Measurements from ENCODE around the gene PCARE.

DNA sequence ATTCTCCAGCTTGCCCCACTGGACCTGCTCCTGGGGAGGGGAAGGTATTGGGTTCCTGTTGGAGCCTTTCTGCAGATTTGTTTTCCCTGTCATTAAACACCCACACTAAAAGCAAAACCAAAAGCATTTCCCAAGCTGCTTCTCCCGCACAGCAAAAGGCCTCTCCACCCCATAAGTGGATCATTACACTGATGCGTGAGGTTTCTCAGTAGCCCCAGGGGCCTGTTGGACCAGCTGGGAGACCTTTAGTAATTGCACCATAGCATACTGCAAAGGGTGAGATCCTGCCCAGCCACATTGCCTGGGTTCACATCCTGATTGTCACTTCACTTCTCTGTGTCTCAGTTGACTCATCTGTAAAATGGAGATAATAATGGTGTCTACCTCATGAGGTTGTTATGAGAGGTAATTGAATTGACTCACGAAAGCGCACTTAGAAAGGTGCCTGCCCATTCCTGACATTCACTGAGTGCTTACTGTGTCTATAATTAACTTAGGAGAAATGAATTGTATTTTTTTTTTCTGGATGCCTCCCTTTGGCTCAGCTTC is 49.4 kb downstream of the PCARE start:
- TF ChIP-seq SP2 (tag by site-specific recombination; IDR thresholded peaks at IDR 0.05): no peak
- no peak for TF ChIP-seq YY1 (tag by site-specific recombination; IDR thresholded peaks at IDR 0.05)
- TF ChIP-seq ZBTB7A (tag by site-specific recombination; IDR thresholded peaks at IDR 0.05; ENCODE audit: low read depth): no peak
- no peak for TF ChIP-seq ZNF571 (tag by site-specific recombination; IDR thresholded peaks at IDR 0.05)
- TF ChIP-seq ZBTB21 (tag by site-specific recombination; IDR thresholded peaks at IDR 0.05): no peak
- TF ChIP-seq RBAK (tag by site-specific recombination; IDR thresholded peaks at IDR 0.05): no peak
- no peak for TF ChIP-seq CTCF (tag by site-specific recombination; IDR thresholded peaks at IDR 0.05)
- TF ChIP-seq ZNF776 (tag by site-specific recombination; IDR thresholded peaks at IDR 0.05; ENCODE audit: borderline replicate concordance): no peak
- TF ChIP-seq ZBTB20 (tag by site-specific recombination; IDR thresholded peaks at IDR 0.05): no peak
- no peak for TF ChIP-seq PRDM2 (tag by site-specific recombination; IDR thresholded peaks at IDR 0.05; ENCODE audit: borderline replicate concordance)

All from HEK293 (cell line).